DOHH2 (cell line): ENCODE measurements around the gene NMT2.

ENCODE experiments used
- EZH2phosphoT487 ChIP-seq: fragments of 200-600 bp; sonication (generic); IDR thresholded peaks from 2 replicates; pipeline ENCODE4 v1.6.1; 2017; ENCODE audit warnings: borderline replicate concordance, mild to moderate bottlenecking, antibody characterized with exemption, low read length, moderate library complexity, mixed read lengths
- TF ChIP-seq, protein P1 (sequence below): fragments of 200-600 bp; sonication (generic); IDR thresholded peaks from one replicate; pipeline ENCODE4 v1.5.1; 2014; ENCODE audit warnings: antibody characterized with exemption, mild to moderate bottlenecking, low read depth, low read length; ENCODE audit not compliant: poor library complexity, severe bottlenecking

DNA sequence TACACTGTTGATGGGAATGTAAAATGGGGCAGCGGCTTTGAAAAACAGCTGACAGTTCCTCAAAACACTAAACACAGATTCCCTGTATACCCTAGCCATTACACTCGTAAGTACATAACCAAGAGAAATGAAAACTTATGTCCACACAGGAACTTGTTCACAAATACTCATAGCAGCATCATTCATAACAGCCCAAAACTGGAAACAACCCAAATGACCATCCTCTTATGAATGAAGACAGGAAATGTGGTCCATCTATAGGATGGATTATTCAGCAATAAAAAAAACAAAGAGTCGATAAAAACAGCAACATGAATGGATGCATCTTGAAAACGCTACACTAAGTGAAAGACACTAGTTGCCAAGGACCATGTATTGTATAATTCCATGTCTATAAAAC lies 23.7 kb downstream of the NMT2 start:
- TF ChIP-seq, protein P1, sequence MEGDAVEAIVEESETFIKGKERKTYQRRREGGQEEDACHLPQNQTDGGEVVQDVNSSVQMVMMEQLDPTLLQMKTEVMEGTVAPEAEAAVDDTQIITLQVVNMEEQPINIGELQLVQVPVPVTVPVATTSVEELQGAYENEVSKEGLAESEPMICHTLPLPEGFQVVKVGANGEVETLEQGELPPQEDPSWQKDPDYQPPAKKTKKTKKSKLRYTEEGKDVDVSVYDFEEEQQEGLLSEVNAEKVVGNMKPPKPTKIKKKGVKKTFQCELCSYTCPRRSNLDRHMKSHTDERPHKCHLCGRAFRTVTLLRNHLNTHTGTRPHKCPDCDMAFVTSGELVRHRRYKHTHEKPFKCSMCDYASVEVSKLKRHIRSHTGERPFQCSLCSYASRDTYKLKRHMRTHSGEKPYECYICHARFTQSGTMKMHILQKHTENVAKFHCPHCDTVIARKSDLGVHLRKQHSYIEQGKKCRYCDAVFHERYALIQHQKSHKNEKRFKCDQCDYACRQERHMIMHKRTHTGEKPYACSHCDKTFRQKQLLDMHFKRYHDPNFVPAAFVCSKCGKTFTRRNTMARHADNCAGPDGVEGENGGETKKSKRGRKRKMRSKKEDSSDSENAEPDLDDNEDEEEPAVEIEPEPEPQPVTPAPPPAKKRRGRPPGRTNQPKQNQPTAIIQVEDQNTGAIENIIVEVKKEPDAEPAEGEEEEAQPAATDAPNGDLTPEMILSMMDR, result no peak
- TF ChIP-seq EZH2phosphoT487, result no peak
